ENCODE measurements around the gene UQCRQ. TPM values are rescaled to one million over a fixed set of nuclear protein-coding genes. Genes with fewer than 3 reads are reported as not detected.

Gene UQCRQ
- total RNA-seq, 1 experiment from 2014 or later: 306 TPM

DNA sequence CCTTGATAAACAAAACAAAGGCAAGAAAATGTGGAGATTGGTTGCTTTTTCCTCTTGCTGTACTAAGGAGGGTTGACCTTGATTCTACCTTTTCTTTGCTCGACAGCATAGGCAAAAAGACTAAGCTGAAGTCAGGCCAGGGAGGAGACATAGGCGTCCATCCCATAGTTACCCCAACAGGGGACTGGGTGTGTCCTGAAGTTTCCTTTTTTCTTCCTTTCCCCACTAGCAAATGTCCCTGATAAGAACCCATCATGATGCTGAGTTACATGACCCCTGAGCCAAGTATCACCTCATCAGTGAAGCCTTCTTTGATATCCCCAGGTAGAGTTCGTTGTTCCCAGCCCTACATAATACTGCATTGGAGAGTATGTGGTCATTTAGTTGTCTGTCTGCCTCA lies 26.1 kb upstream of the UQCRQ start:
- Histone ChIP-seq H2AK5ac (ENCODE audit: insufficient read length, low read length) (no peak overlapping the region), H3K9me3 (ENCODE audit: control insufficient read depth, low read depth, low read length) (no peaks in the 10 kb centered on the region), H3K79me2 (ENCODE audit: insufficient read depth, low read length) (no peaks in the 10 kb centered on the region), H3K23ac (ENCODE audit: insufficient read length, low read depth, low read length) (no peak overlapping the region), H3K18ac (ENCODE audit: insufficient read length, low read depth, low read length) (no peak overlapping the region), H3K79me1 (ENCODE audit: insufficient read depth, low read depth, low read length, poor library complexity, severe bottlenecking) (no peaks in the 10 kb centered on the region), H4K91ac (ENCODE audit: insufficient read length, low read depth, low read length) (no peak overlapping the region), H3K27me3 (ENCODE audit: insufficient read depth, low read length) (no peaks in the 10 kb centered on the region), H4K8ac (replicated peaks; ENCODE audit: insufficient read length, low read depth, low read length) (no peak overlapping the region), H3K4ac (ENCODE audit: low read depth, low read length) (no peak overlapping the region), H3K4me1 (ENCODE audit: insufficient read depth, low read length) (no peaks in the 10 kb centered on the region), H4K20me1 (ENCODE audit: control insufficient read depth, insufficient read depth, insufficient read length) (no peaks in the 10 kb centered on the region), H2BK15ac (ENCODE audit: low read depth, low read length) (no peak overlapping the region), H2BK120ac (ENCODE audit: low read depth, low read length, poor library complexity, severe bottlenecking) (no peak overlapping the region), H3K4me2 (ENCODE audit: insufficient read depth, insufficient read length, low read length) (no peak overlapping the region), H2BK12ac (ENCODE audit: insufficient read length, low read depth, low read length) (no peak overlapping the region), H2AFZ (ENCODE audit: low read length) (no peak overlapping the region), H3K9ac (ENCODE audit: extremely low read depth, insufficient read length, low read length) (no peak overlapping the region), H3T11ph (ENCODE audit: low read length) (no peak overlapping the region), H3K14ac (ENCODE audit: insufficient read depth, low read length) (no peak overlapping the region), H2BK5ac (ENCODE audit: insufficient read length, low read length) (no peak overlapping the region), H3K23me2 (ENCODE audit: insufficient read length, low read depth, low read length, poor library complexity, severe bottlenecking) (no peaks in the 10 kb centered on the region), H4K5ac (ENCODE audit: insufficient read length, low read depth, low read length) (no peak overlapping the region), H3K27ac (ENCODE audit: insufficient read length, low read depth, low read length) (no peak overlapping the region), H3K56ac (ENCODE audit: insufficient read length, low read depth, low read length) (no peak overlapping the region), H2BK20ac (ENCODE audit: low read depth, low read length, poor library complexity, severe bottlenecking) (no peak overlapping the region)
- H3K36me3 Mint-ChIP-seq (ENCODE audit: insufficient read depth in 1 of 3, low read depth in 3 of 3): no peaks in the 10 kb centered on the region
- H3K9me3 Mint-ChIP-seq: no peaks in the 10 kb centered on the region
- H3K4me3 Mint-ChIP-seq: no peak overlapping the region
- peaks cover 2% of the 10 kb centered on the region for H3K27me3 Mint-ChIP-seq (ENCODE audit: low read depth)
- no peak overlapping the region for H3K27ac Mint-ChIP-seq
- no peak for DNase-seq
- WGBS (ENCODE audit: extremely low coverage, insufficient read length, low lambda C conversion rate): no CpG with 5 or more reads among the region's 3 CpGs
- TF ChIP-seq, protein P1, sequence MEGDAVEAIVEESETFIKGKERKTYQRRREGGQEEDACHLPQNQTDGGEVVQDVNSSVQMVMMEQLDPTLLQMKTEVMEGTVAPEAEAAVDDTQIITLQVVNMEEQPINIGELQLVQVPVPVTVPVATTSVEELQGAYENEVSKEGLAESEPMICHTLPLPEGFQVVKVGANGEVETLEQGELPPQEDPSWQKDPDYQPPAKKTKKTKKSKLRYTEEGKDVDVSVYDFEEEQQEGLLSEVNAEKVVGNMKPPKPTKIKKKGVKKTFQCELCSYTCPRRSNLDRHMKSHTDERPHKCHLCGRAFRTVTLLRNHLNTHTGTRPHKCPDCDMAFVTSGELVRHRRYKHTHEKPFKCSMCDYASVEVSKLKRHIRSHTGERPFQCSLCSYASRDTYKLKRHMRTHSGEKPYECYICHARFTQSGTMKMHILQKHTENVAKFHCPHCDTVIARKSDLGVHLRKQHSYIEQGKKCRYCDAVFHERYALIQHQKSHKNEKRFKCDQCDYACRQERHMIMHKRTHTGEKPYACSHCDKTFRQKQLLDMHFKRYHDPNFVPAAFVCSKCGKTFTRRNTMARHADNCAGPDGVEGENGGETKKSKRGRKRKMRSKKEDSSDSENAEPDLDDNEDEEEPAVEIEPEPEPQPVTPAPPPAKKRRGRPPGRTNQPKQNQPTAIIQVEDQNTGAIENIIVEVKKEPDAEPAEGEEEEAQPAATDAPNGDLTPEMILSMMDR (conservative IDR thresholded peaks at IDR 0.05): no peak
- H3K4me1 Mint-ChIP-seq: no peaks in the 10 kb centered on the region; a peak in 1 of 4 replicates

All from H9 (cell line).